ENCODE measurements around the gene TXNRD1.
"Not testable (repeated sequence)": the region's sequence is repeated elsewhere in the genome, so short reads cannot be mapped to it uniquely, and the experiment has no call there.

TXNRD1 gene

DNA sequence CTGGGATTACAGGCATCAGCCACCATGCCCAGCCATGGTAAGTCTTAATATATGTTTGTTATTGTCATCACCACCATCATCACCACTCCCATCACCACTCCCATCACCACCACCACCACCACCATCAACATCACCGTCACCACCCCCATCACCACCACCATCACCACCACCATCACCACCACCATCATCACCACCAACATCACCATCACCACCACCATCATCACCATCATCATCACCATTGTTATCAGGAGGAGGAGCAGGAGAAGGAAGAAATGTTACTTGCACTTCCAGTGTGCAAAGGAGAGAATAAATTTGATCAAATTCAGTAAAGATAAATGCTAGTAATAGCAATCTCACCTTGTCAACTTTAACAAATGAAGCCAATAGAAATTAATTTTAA is 169.9 kb downstream of the TXNRD1 start:
- no peak overlapping the region for H3K4me3 ChIP-seq (replicated peaks; ENCODE audit: low read depth, low read length)
- TF ChIP-seq, protein P1, sequence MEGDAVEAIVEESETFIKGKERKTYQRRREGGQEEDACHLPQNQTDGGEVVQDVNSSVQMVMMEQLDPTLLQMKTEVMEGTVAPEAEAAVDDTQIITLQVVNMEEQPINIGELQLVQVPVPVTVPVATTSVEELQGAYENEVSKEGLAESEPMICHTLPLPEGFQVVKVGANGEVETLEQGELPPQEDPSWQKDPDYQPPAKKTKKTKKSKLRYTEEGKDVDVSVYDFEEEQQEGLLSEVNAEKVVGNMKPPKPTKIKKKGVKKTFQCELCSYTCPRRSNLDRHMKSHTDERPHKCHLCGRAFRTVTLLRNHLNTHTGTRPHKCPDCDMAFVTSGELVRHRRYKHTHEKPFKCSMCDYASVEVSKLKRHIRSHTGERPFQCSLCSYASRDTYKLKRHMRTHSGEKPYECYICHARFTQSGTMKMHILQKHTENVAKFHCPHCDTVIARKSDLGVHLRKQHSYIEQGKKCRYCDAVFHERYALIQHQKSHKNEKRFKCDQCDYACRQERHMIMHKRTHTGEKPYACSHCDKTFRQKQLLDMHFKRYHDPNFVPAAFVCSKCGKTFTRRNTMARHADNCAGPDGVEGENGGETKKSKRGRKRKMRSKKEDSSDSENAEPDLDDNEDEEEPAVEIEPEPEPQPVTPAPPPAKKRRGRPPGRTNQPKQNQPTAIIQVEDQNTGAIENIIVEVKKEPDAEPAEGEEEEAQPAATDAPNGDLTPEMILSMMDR (IDR thresholded peaks at IDR 0.05; ENCODE audit: low read length, missing control alignments): no peak
- no peak for DNase-seq (ENCODE audit: low read depth)

DNA sequence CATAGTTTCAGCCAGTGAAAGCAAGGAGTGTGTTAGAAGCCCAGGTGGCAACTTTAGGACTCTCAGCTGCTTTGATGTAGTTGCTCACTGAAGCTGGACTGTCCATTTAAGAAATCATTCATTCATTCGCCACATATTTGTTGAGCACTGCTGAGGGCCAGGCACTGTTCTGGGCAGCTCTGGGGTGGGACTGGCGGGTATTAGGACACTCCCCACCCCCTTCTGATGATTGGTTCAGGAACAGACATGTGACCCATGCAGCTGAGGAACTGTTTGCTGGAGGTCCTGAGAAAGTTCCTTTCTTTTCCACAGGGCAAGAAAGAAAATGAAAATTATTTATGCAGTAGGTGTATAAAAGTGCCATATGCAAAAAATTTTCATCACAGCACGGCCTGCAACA is 170.9 kb downstream of the TXNRD1 start:
- H3K4me3 ChIP-seq (replicated peaks; ENCODE audit: low read depth, low read length): no peak overlapping the region
- DNase-seq (ENCODE audit: low read depth): no peak
- TF ChIP-seq, protein P1 (IDR thresholded peaks at IDR 0.05; ENCODE audit: low read length, missing control alignments): no peak

DNA sequence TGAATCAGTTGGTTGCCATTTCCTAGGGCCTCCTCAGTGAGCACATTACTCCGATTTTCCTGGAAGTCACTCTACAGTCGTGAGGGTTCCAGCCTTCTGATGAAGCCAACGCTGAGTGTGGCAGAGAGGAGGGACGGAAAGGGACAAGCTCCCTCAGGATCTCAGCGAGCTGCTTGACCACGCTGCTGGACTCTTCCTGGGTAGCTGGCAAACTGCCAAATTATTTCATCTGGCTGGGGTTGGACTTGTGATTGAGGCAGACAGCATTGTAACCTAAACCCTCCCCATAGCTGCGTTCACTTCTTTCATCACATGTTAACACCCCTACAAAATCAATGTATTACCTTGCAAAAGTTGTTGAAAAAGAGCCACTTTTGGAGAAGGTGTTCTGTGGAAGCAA is 171.6 kb downstream of the TXNRD1 start:
- peak; percentile 60 for DNase-seq (ENCODE audit: low read depth)
- TF ChIP-seq, protein P1 (IDR thresholded peaks at IDR 0.05; ENCODE audit: low read length, missing control alignments): no peak
- H3K4me3 ChIP-seq (replicated peaks; ENCODE audit: low read depth, low read length): no peak overlapping the region

DNA sequence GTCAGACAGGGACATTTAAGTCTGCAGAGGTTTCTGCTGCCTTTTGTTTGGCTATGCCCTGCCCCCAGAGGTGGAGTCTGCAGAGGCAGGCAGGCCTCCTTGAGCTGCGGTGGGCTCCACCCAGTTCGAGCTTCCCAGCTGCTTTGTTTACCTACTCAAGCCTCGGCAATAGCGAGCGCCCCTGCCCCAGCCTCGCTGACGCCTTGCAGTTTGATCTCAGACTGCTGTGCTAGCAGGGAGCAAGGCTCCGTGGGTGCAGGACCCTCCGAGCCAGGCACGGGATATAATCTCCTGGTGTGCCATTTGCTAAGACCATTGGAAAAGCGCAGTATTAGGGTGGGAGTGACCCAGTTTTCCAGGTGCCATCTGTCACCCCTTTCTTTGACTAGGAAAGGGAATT is 178.5 kb downstream of the TXNRD1 start:
- not testable (repeated sequence) for H3K4me3 ChIP-seq (replicated peaks; ENCODE audit: low read depth, low read length); DNase-seq (ENCODE audit: low read depth)
